Measurements from ENCODE around the gene JAGN1. TPM values are rescaled to one million over a fixed set of nuclear protein-coding genes. Genes with fewer than 3 reads are reported as not detected.
"Not testable (repeated sequence)": the region's sequence is repeated elsewhere in the genome, so short reads cannot be mapped to it uniquely, and the experiment has no call there.

Gene JAGN1
- polyA plus RNA-seq, 1 donor (not counting 4 experiments of a cell fraction or from before 2014, with no cell fraction given) = 48.0 TPM

GRCh38 chr3:9875448-9875847 is 15.0 kb upstream of the JAGN1 start:
- DNase-seq (ENCODE audit: low read depth, low spot score) (no peak), FAIRE-seq (no peak)
- Histone ChIP-seq H2AFZ (ENCODE audit: control insufficient read depth, low read length) (no peak overlapping the region), H3K4me2 (ENCODE audit: control insufficient read depth, extremely low read depth, insufficient read depth, low read depth, low read length) (no peak overlapping the region), H3K9ac (ENCODE audit: control insufficient read depth, extremely low read depth, insufficient read depth, low read length) (no peak overlapping the region), H3K36me3 (ENCODE audit: control insufficient read depth in 2 of 2, extremely low read depth in 1 of 2, insufficient read depth in 2 of 2, low read length in 2 of 2) (no peaks in the 10 kb centered on the region), H3K9me3 (ENCODE audit: control insufficient read depth, low read depth, low read length) (no peaks in the 10 kb centered on the region), H3K79me2 (ENCODE audit: control insufficient read depth, insufficient read depth, low read length) (no peaks in the 10 kb centered on the region), H3K4me3 (ENCODE audit: control insufficient read depth in 2 of 3, extremely low read depth in 1 of 3, insufficient read depth in 2 of 3, low read depth in 1 of 3, low read length in 3 of 3) (no peak overlapping the region), H4K20me1 (ENCODE audit: control insufficient read depth, extremely low read depth, insufficient read depth, low read length) (no peaks in the 10 kb centered on the region), H3K9me1 (ENCODE audit: control insufficient read depth, extremely low read depth, insufficient read depth, low read length) (no peaks in the 10 kb centered on the region), H3K4me1 (ENCODE audit: control insufficient read depth, extremely low read depth, insufficient read depth, low read length) (peaks cover 3% of the 10 kb centered on the region), H3K27ac (ENCODE audit: control insufficient read depth, insufficient read depth, low read length) (no peak overlapping the region), H3K27me3 (ENCODE audit: control insufficient read depth, extremely low read depth, insufficient read depth, low read length) (no peaks in the 10 kb centered on the region)
- dilution Hi-C loops (cut with MboI; ENCODE audit: extremely low pct_ligation_motif_present, low sequenced_read_pairs) = no loop called here
- TF ChIP-seq EZH2 (IDR thresholded peaks at IDR 0.05; ENCODE audit: low read length) (no peak), CTCF (optimal IDR thresholded peaks at IDR 0.05 in 1 of 3, IDR thresholded peaks at IDR 0.05 in 1 of 3, conservative IDR thresholded peaks at IDR 0.05 in 1 of 3; ENCODE audit: extremely low read depth in 1 of 3, insufficient read depth in 2 of 3, low read length in 3 of 3) (no peak)

- DNase-seq (ENCODE audit: low read depth, low spot score); H3K9ac ChIP-seq (ENCODE audit: control insufficient read depth, extremely low read depth, insufficient read depth, low read length); H3K9me1 ChIP-seq (ENCODE audit: control insufficient read depth, extremely low read depth, insufficient read depth, low read length); H3K4me1 ChIP-seq (ENCODE audit: control insufficient read depth, extremely low read depth, insufficient read depth, low read length); H3K4me2 ChIP-seq (ENCODE audit: control insufficient read depth, extremely low read depth, insufficient read depth, low read depth, low read length); H3K4me3 ChIP-seq (ENCODE audit: control insufficient read depth in 2 of 3, extremely low read depth in 1 of 3, insufficient read depth in 2 of 3, low read depth in 1 of 3, low read length in 3 of 3); H3K79me2 ChIP-seq (ENCODE audit: control insufficient read depth, insufficient read depth, low read length); dilution Hi-C loops (cut with MboI; ENCODE audit: extremely low pct_ligation_motif_present, low sequenced_read_pairs); H4K20me1 ChIP-seq (ENCODE audit: control insufficient read depth, extremely low read depth, insufficient read depth, low read length); H2AFZ ChIP-seq (ENCODE audit: control insufficient read depth, low read length); H3K9me3 ChIP-seq (ENCODE audit: control insufficient read depth, low read depth, low read length); FAIRE-seq; H3K27ac ChIP-seq (ENCODE audit: control insufficient read depth, insufficient read depth, low read length); H3K36me3 ChIP-seq (ENCODE audit: control insufficient read depth in 2 of 2, extremely low read depth in 1 of 2, insufficient read depth in 2 of 2, low read length in 2 of 2); H3K27me3 ChIP-seq (ENCODE audit: control insufficient read depth, extremely low read depth, insufficient read depth, low read length): not testable (repeated sequence)
Measured at GRCh38 chr3:9876255-9876654, 14.2 kb upstream of the JAGN1 start.

GRCh38 chr3:9876991-9877390 is 13.4 kb upstream of the JAGN1 start:
- DNase-seq (ENCODE audit: low read depth, low spot score) = no peak
- TF ChIP-seq CTCF (optimal IDR thresholded peaks at IDR 0.05 in 1 of 3, IDR thresholded peaks at IDR 0.05 in 1 of 3, conservative IDR thresholded peaks at IDR 0.05 in 1 of 3; ENCODE audit: extremely low read depth in 1 of 3, insufficient read depth in 2 of 3, low read length in 3 of 3) (peak in 1 of 3 experiments; percentile 12), EZH2 (IDR thresholded peaks at IDR 0.05; ENCODE audit: low read length) (no peak)

More at GRCh38 chr3:9876991-9877390, 13.4 kb upstream of the JAGN1 start:
- Histone ChIP-seq H3K9ac (ENCODE audit: control insufficient read depth, extremely low read depth, insufficient read depth, low read length) (no peak overlapping the region), H3K27ac (ENCODE audit: control insufficient read depth, insufficient read depth, low read length) (no peak overlapping the region), H3K4me2 (ENCODE audit: control insufficient read depth, extremely low read depth, insufficient read depth, low read depth, low read length) (no peak overlapping the region), H3K9me3 (ENCODE audit: control insufficient read depth, low read depth, low read length) (no peaks in the 10 kb centered on the region), H4K20me1 (ENCODE audit: control insufficient read depth, extremely low read depth, insufficient read depth, low read length) (no peaks in the 10 kb centered on the region), H3K4me3 (ENCODE audit: control insufficient read depth in 2 of 3, extremely low read depth in 1 of 3, insufficient read depth in 2 of 3, low read depth in 1 of 3, low read length in 3 of 3) (no peak overlapping the region), H3K36me3 (ENCODE audit: control insufficient read depth in 2 of 2, extremely low read depth in 1 of 2, insufficient read depth in 2 of 2, low read length in 2 of 2) (no peaks in the 10 kb centered on the region), H3K4me1 (ENCODE audit: control insufficient read depth, extremely low read depth, insufficient read depth, low read length) (no peaks in the 10 kb centered on the region), H3K27me3 (ENCODE audit: control insufficient read depth, extremely low read depth, insufficient read depth, low read length) (no peaks in the 10 kb centered on the region), H2AFZ (ENCODE audit: control insufficient read depth, low read length) (no peak overlapping the region), H3K9me1 (ENCODE audit: control insufficient read depth, extremely low read depth, insufficient read depth, low read length) (no peaks in the 10 kb centered on the region), H3K79me2 (ENCODE audit: control insufficient read depth, insufficient read depth, low read length) (no peaks in the 10 kb centered on the region)
- dilution Hi-C loops (cut with MboI; ENCODE audit: extremely low pct_ligation_motif_present, low sequenced_read_pairs) = no loop called here
- no peak for FAIRE-seq

Measured in keratinocyte (primary cell).